ENCODE data around the gene ATG7. TPM values are rescaled to one million over a fixed set of nuclear protein-coding genes. Genes with fewer than 3 reads are reported as not detected.

The ATG7 gene, protein sequence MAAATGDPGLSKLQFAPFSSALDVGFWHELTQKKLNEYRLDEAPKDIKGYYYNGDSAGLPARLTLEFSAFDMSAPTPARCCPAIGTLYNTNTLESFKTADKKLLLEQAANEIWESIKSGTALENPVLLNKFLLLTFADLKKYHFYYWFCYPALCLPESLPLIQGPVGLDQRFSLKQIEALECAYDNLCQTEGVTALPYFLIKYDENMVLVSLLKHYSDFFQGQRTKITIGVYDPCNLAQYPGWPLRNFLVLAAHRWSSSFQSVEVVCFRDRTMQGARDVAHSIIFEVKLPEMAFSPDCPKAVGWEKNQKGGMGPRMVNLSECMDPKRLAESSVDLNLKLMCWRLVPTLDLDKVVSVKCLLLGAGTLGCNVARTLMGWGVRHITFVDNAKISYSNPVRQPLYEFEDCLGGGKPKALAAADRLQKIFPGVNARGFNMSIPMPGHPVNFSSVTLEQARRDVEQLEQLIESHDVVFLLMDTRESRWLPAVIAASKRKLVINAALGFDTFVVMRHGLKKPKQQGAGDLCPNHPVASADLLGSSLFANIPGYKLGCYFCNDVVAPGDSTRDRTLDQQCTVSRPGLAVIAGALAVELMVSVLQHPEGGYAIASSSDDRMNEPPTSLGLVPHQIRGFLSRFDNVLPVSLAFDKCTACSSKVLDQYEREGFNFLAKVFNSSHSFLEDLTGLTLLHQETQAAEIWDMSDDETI
- total RNA-seq, result 35.3 to 40.3 TPM (median 37.5 TPM) in 3 replicates

GRCh38 chr3:11271986-11272904 is at the start of gene ATG7:
Gene ATG7 (plus strand): TSS chr3:11272397. CDS start chr3:11298696, 26,299 bp downstream.
- Mint-ChIP-seq H3K4me1 (peaks cover 21% of the 10 kb centered on the region), H3K9me3 (peaks cover 9% of the 10 kb centered on the region), H3K27ac (peak within 1 kb of the TSS; percentile 100), H3K4me3 (peak within 1 kb of the TSS; percentile 97), H3K27me3 (ENCODE audit: low read depth) (peaks cover 5% of the 10 kb centered on the region), H3K36me3 (peaks cover 16% of the 10 kb centered on the region)
- peak; percentile 98 for DNase-seq (ENCODE audit: low spot score in 2 of 2, unreplicated experiment in 2 of 2)
- TF ChIP-seq, protein P1, sequence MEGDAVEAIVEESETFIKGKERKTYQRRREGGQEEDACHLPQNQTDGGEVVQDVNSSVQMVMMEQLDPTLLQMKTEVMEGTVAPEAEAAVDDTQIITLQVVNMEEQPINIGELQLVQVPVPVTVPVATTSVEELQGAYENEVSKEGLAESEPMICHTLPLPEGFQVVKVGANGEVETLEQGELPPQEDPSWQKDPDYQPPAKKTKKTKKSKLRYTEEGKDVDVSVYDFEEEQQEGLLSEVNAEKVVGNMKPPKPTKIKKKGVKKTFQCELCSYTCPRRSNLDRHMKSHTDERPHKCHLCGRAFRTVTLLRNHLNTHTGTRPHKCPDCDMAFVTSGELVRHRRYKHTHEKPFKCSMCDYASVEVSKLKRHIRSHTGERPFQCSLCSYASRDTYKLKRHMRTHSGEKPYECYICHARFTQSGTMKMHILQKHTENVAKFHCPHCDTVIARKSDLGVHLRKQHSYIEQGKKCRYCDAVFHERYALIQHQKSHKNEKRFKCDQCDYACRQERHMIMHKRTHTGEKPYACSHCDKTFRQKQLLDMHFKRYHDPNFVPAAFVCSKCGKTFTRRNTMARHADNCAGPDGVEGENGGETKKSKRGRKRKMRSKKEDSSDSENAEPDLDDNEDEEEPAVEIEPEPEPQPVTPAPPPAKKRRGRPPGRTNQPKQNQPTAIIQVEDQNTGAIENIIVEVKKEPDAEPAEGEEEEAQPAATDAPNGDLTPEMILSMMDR (IDR thresholded peaks at IDR 0.05; ENCODE audit: unreplicated experiment), result no peak

DNA sequence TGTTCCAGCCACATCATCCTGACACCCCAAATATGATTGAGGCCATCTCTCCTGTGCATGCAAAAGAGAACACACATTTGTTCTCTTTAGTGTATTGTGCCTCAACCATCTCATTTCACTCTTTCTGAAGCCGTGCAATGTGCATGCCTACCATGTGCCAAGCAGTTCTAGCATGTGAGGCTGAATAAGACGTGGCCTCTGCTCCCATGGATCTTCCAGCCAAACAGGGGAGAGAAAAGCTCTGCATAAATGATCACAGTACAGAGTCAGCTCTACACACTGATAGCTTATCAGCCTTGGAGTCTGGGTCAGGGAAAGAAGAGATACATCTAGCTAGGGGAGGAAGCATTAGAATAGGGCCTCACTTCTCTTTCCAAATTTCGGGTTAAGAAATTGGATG is 48.2 kb upstream of the ATG7 start:
- no peaks in the 10 kb centered on the region for H3K36me3 Mint-ChIP-seq
- H3K4me1 Mint-ChIP-seq, result no peaks in the 10 kb centered on the region
- H3K27ac Mint-ChIP-seq, result no peak overlapping the region

GRCh38 chr3:11224870-11225229 is 47.3 kb upstream of the ATG7 start:
- Mint-ChIP-seq H3K4me3 (no peak overlapping the region), H3K27me3 (ENCODE audit: low read depth) (peaks cover 8% of the 10 kb centered on the region)
- TF ChIP-seq, protein P1 (IDR thresholded peaks at IDR 0.05; ENCODE audit: unreplicated experiment), result no peak

More for the DNA sequence above, 48.2 kb upstream of the ATG7 start:
- TF ChIP-seq, protein P1 (IDR thresholded peaks at IDR 0.05; ENCODE audit: unreplicated experiment), result no peak
- peaks cover 7% of the 10 kb centered on the region for H3K27me3 Mint-ChIP-seq (ENCODE audit: low read depth)
- H3K4me3 Mint-ChIP-seq, result no peak overlapping the region
- no peaks in the 10 kb centered on the region for H3K9me3 Mint-ChIP-seq
- DNase-seq (ENCODE audit: low spot score in 2 of 2, unreplicated experiment in 2 of 2), result no peak

GRCh38 chr3:11226042-11226370 is 46.2 kb upstream of the ATG7 start:
- Mint-ChIP-seq H3K9me3 (no peaks in the 10 kb centered on the region), H3K36me3 (no peaks in the 10 kb centered on the region), H3K27me3 (ENCODE audit: low read depth) (peaks cover 10% of the 10 kb centered on the region), H3K27ac (no peak overlapping the region), H3K4me3 (no peak overlapping the region), H3K4me1 (no peaks in the 10 kb centered on the region)
- DNase-seq (ENCODE audit: low spot score in 2 of 2, unreplicated experiment in 2 of 2), result no peak
- TF ChIP-seq, protein P1 (IDR thresholded peaks at IDR 0.05; ENCODE audit: unreplicated experiment), result no peak

More at GRCh38 chr3:11224870-11225229, 47.3 kb upstream of the ATG7 start:
- no peaks in the 10 kb centered on the region for H3K36me3 Mint-ChIP-seq
- H3K9me3 Mint-ChIP-seq, result no peaks in the 10 kb centered on the region
- no peak overlapping the region for H3K27ac Mint-ChIP-seq
- DNase-seq (ENCODE audit: low spot score in 2 of 2, unreplicated experiment in 2 of 2), result no peak
- no peaks in the 10 kb centered on the region for H3K4me1 Mint-ChIP-seq

DNA sequence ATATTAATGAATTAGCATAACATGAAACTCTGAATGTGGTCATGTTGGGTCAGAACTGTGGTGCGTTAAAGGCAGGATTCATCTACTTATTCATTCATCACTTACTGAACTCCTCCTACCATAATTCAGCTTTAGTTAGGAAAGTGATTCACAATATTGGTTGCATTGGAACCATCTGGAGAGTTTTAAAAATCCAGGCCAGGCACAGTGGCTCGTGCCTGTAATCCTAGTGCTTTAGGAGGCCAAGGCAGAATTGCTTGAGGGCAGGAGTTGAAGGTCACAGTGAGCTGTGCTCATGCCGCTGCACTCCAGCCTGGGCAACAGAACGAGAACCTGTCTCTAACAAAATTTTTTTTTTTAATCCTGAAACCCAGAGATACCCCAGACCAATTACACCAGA is 44.2 kb upstream of the ATG7 start:
- H3K4me1 Mint-ChIP-seq, result no peaks in the 10 kb centered on the region
- H3K27me3 Mint-ChIP-seq (ENCODE audit: low read depth), result peaks cover 19% of the 10 kb centered on the region
- no peaks in the 10 kb centered on the region for H3K9me3 Mint-ChIP-seq
- DNase-seq (ENCODE audit: low spot score in 2 of 2, unreplicated experiment in 2 of 2), result no peak
- TF ChIP-seq, protein P1 (IDR thresholded peaks at IDR 0.05; ENCODE audit: unreplicated experiment), result no peak
- H3K4me3 Mint-ChIP-seq, result no peak overlapping the region
- H3K36me3 Mint-ChIP-seq, result no peaks in the 10 kb centered on the region
- H3K27ac Mint-ChIP-seq, result no peak overlapping the region
